H9 (cell line): Measurements from ENCODE around the gene FPR1. TPM values are rescaled to one million over a fixed set of nuclear protein-coding genes. Genes with fewer than 3 reads are reported as not detected.

ENCODE experiments used
- DNase-seq: peaks from one replicate; pipeline ENCODE4 v3.0.0-alpha.2; 2017
- H2AFZ ChIP-seq: one replicate; pipeline ENCODE4 v1.6.1; 2013; ENCODE audit warnings: mild to moderate bottlenecking, low read length, control low read depth, moderate library complexity
- H2AK5ac ChIP-seq: 2 replicates; pipeline ENCODE4 v1.6.1; 2013; ENCODE audit warnings: low read length, control low read depth, mixed read lengths; ENCODE audit not compliant: insufficient read length
- H2BK120ac ChIP-seq: one replicate; pipeline ENCODE4 v1.6.1; 2013; ENCODE audit warnings: low read depth, mild to moderate bottlenecking, low read length, control low read depth, inconsistent platforms; ENCODE audit not compliant: poor library complexity, severe bottlenecking
- H2BK12ac ChIP-seq: 2 replicates; pipeline ENCODE4 v1.6.1; 2013; ENCODE audit warnings: low read length, control low read depth, mixed read lengths, low read depth; ENCODE audit not compliant: insufficient read length
- H2BK15ac ChIP-seq: 2 replicates; pipeline ENCODE4 v1.6.1; 2013; ENCODE audit warnings: low read depth, low read length, control low read depth
- H2BK20ac ChIP-seq: one replicate; pipeline ENCODE4 v1.6.1; 2013; ENCODE audit warnings: low read depth, mild to moderate bottlenecking, low read length, control low read depth, inconsistent platforms; ENCODE audit not compliant: poor library complexity, severe bottlenecking
- H2BK5ac ChIP-seq: 2 replicates; pipeline ENCODE4 v1.6.1; 2013; ENCODE audit warnings: low read length, control low read depth, mixed read lengths; ENCODE audit not compliant: insufficient read length
- H3K14ac ChIP-seq: 2 replicates; pipeline ENCODE4 v1.6.1; 2013; ENCODE audit warnings: low read length, control low read depth; ENCODE audit not compliant: insufficient read depth
- H3K18ac ChIP-seq: 2 replicates; pipeline ENCODE4 v1.6.1; 2013; ENCODE audit warnings: low read depth, mild to moderate bottlenecking, mixed read lengths, low read length, control low read depth; ENCODE audit not compliant: insufficient read length
- H3K23ac ChIP-seq: 2 replicates; pipeline ENCODE4 v1.6.1; 2013; ENCODE audit warnings: low read length, control low read depth, mixed read lengths, low read depth; ENCODE audit not compliant: insufficient read length
- H3K23me2 ChIP-seq: 2 replicates; pipeline ENCODE4 v1.6.1; 2013; ENCODE audit warnings: low read depth, mild to moderate bottlenecking, mixed read lengths, low read length, control low read depth; ENCODE audit not compliant: insufficient read length, poor library complexity, severe bottlenecking
- H3K27ac ChIP-seq: 2 replicates; pipeline ENCODE4 v1.5.1; 2013; ENCODE audit warnings: low read length, control low read depth, mixed read lengths, low read depth; ENCODE audit not compliant: insufficient read length
- H3K27me3 ChIP-seq: 2 replicates; pipeline ENCODE4 v1.6.1; 2013; ENCODE audit warnings: low read length, control low read depth, inconsistent platforms; ENCODE audit not compliant: insufficient read depth
- H3K4ac ChIP-seq: 2 replicates; pipeline ENCODE4 v1.6.1; 2013; ENCODE audit warnings: low read depth, mild to moderate bottlenecking, control low read depth, inconsistent platforms, low read length, moderate library complexity
- H3K4me1 ChIP-seq: 2 replicates; pipeline ENCODE4 v1.6.1; 2013; ENCODE audit warnings: low read length, control low read depth, inconsistent platforms; ENCODE audit not compliant: insufficient read depth
- H3K4me2 ChIP-seq: 2 replicates; pipeline ENCODE4 v1.6.1; 2013; ENCODE audit warnings: low read length, control low read depth, mixed read lengths; ENCODE audit not compliant: insufficient read length, insufficient read depth
- H3K56ac ChIP-seq: 2 replicates; pipeline ENCODE4 v1.6.1; 2013; ENCODE audit warnings: low read depth, mild to moderate bottlenecking, mixed read lengths, low read length, control low read depth; ENCODE audit not compliant: insufficient read length
- H3K79me1 ChIP-seq: 2 replicates; pipeline ENCODE4 v1.6.1; 2013; ENCODE audit warnings: low read depth, mild to moderate bottlenecking, moderate library complexity, low read length, control low read depth, inconsistent platforms; ENCODE audit not compliant: insufficient read depth, poor library complexity, severe bottlenecking
- H3K79me2 ChIP-seq: 2 replicates; pipeline ENCODE4 v1.6.1; 2013; ENCODE audit warnings: low read length, control low read depth, inconsistent platforms; ENCODE audit not compliant: insufficient read depth
- H3K9ac ChIP-seq: 2 replicates; pipeline ENCODE4 v1.6.1; 2013; ENCODE audit warnings: low read length, control low read depth, mixed read lengths; ENCODE audit not compliant: insufficient read length; ENCODE audit errors: extremely low read depth
- H3K9me3 ChIP-seq: one replicate; pipeline ENCODE4 v1.6.1; 2013; ENCODE audit warnings: low read depth, low read length, inconsistent platforms; ENCODE audit not compliant: control insufficient read depth
- H3T11ph ChIP-seq: one replicate; pipeline ENCODE4 v1.6.1; 2013; ENCODE audit warnings: mild to moderate bottlenecking, low read length, control low read depth, inconsistent platforms
- H4K20me1 ChIP-seq: one replicate; pipeline ENCODE4 v1.6.1; 2013; ENCODE audit not compliant: control insufficient read depth, insufficient read length, insufficient read depth
- H4K5ac ChIP-seq: 2 replicates; pipeline ENCODE4 v1.6.1; 2013; ENCODE audit warnings: low read depth, mild to moderate bottlenecking, mixed read lengths, low read length, control low read depth; ENCODE audit not compliant: insufficient read length
- H4K8ac ChIP-seq: replicated peaks from 2 replicates; pipeline ENCODE4 v1.6.1; 2013; ENCODE audit warnings: low read length, control low read depth, mixed read lengths, low read depth; ENCODE audit not compliant: insufficient read length
- H4K91ac ChIP-seq: 2 replicates; pipeline ENCODE4 v1.6.1; 2013; ENCODE audit warnings: low read depth, mild to moderate bottlenecking, moderate library complexity, mixed read lengths, low read length, control low read depth; ENCODE audit not compliant: insufficient read length
- H3K27ac Mint-ChIP-seq, 3 experiments: 2 replicates in 2 of 3; 3 replicates in 1 of 3; pipeline ENCODE4 v1.8.0; 2020 to 2021; ENCODE audit warnings: mixed read lengths in 3 of 3, mild to moderate bottlenecking in 1 of 3, moderate library complexity in 1 of 3
- H3K27me3 Mint-ChIP-seq: 2 replicates; pipeline ENCODE4 v1.8.0; 2021; ENCODE audit warnings: low read depth, mild to moderate bottlenecking, moderate library complexity, mixed read lengths
- H3K36me3 Mint-ChIP-seq, 3 experiments: 2 replicates in 2 of 3; 3 replicates in 1 of 3; pipeline ENCODE4 v1.8.0; 2020 to 2021; ENCODE audit warnings: low read depth in 3 of 3, mixed read lengths in 3 of 3; ENCODE audit not compliant: insufficient read depth in 1 of 3
- H3K4me1 Mint-ChIP-seq, 2 experiments: 2 replicates each; pipeline ENCODE4 v1.8.0; 2020; ENCODE audit warnings: mixed read lengths in 2 of 2
- H3K4me3 Mint-ChIP-seq, 2 experiments: 2 replicates in 1 of 2; 3 replicates in 1 of 2; pipeline ENCODE4 v1.8.0; 2020 to 2021; ENCODE audit warnings: mild to moderate bottlenecking in 2 of 2, mixed read lengths in 2 of 2, moderate library complexity in 1 of 2
- H3K9me3 Mint-ChIP-seq, 2 experiments: 2 replicates in 1 of 2; 3 replicates in 1 of 2; pipeline ENCODE4 v1.8.0; 2020; ENCODE audit warnings: mild to moderate bottlenecking in 2 of 2, mixed read lengths in 2 of 2, moderate library complexity in 1 of 2
- WGBS: extraction: QIAGEN DNeasy Blood & Tissue Kit; methylation state at CpG from one replicate; pipeline ENCODE4 v1.1.7; 2013; ENCODE audit warnings: missing lambda C conversion rate, low lambda C conversion rate, mixed read lengths; ENCODE audit not compliant: insufficient read length; ENCODE audit errors: extremely low coverage; 5-methylcytosine and 5-hydroxymethylcytosine counted together
- total RNA-seq: library from RNA; stranded (reverse); gene quantifications from 2 replicates; pipeline ENCODE4 v1.2.1, GENCODE V29; 2021
- TF ChIP-seq, protein P1 (sequence below): fragments of 200-600 bp; sonication (generic); conservative IDR thresholded peaks from 3 replicates; pipeline ENCODE4 v1.8.0; 2021; ENCODE audit warnings: antibody characterized with exemption, mild to moderate bottlenecking

The FPR1 gene
- total RNA-seq, 1 experiment from 2014 or later: not detected

DNA sequence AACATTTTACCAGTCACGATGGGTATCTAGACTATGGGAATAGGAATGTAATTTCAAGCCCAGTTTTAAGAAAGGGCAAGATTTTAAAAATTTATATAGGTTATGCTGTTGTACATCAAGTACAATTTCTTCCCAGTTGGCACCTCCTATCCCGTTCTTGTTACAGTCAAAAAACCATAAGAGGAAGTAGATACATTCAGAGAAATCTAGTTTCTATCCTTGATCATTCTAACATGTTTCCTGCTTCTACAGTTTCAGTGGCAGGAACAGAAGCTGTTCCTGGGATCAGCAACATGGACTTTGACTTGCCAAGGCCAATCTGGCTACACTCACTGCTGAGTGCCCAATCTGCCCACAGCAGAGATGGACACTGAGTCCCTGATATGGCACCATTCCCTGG lies 28.6 kb upstream of the FPR1 start:
- no peak overlapping the region for H3K56ac ChIP-seq
- no peaks in the 10 kb centered on the region for H3K4me1 ChIP-seq
- H3K9me3 ChIP-seq: no peaks in the 10 kb centered on the region
- H3K18ac ChIP-seq: no peak overlapping the region
- no peak overlapping the region for H4K8ac ChIP-seq
- H2AK5ac ChIP-seq: no peak overlapping the region
- no peak overlapping the region for H2BK12ac ChIP-seq
- TF ChIP-seq, protein P1, sequence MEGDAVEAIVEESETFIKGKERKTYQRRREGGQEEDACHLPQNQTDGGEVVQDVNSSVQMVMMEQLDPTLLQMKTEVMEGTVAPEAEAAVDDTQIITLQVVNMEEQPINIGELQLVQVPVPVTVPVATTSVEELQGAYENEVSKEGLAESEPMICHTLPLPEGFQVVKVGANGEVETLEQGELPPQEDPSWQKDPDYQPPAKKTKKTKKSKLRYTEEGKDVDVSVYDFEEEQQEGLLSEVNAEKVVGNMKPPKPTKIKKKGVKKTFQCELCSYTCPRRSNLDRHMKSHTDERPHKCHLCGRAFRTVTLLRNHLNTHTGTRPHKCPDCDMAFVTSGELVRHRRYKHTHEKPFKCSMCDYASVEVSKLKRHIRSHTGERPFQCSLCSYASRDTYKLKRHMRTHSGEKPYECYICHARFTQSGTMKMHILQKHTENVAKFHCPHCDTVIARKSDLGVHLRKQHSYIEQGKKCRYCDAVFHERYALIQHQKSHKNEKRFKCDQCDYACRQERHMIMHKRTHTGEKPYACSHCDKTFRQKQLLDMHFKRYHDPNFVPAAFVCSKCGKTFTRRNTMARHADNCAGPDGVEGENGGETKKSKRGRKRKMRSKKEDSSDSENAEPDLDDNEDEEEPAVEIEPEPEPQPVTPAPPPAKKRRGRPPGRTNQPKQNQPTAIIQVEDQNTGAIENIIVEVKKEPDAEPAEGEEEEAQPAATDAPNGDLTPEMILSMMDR: no peak
- H2BK15ac ChIP-seq: no peak overlapping the region
- H4K20me1 ChIP-seq: no peaks in the 10 kb centered on the region
- H3K23me2 ChIP-seq: no peaks in the 10 kb centered on the region
- H4K91ac ChIP-seq: no peak overlapping the region
- no peak for DNase-seq
- Mint-ChIP-seq H3K4me3 (no peak overlapping the region), H3K36me3 (no peaks in the 10 kb centered on the region), H3K27ac (no peak overlapping the region), H3K4me1 (peaks cover 0 to 6% of the 10 kb centered on the region in 2 experiments; a peak in 2 of 4 replicates), H3K9me3 (peaks cover 0 to 44% of the 10 kb centered on the region in 2 experiments; a peak in 2 of 5 replicates), H3K27me3 (peaks cover 41% of the 10 kb centered on the region)
- no peak overlapping the region for H2BK5ac ChIP-seq
- H3K9ac ChIP-seq: no peak overlapping the region
- H3K4me2 ChIP-seq: no peak overlapping the region
- WGBS: no CpG with 5 or more reads among the region's 2 CpGs
- H3K27ac ChIP-seq: no peak overlapping the region
- H4K5ac ChIP-seq: no peak overlapping the region
- no peak overlapping the region for H2AFZ ChIP-seq
- H3K23ac ChIP-seq: no peak overlapping the region
- H3K14ac ChIP-seq: no peak overlapping the region
- no peak overlapping the region for H2BK20ac ChIP-seq
- H3T11ph ChIP-seq: no peak overlapping the region
- H3K79me2 ChIP-seq: no peaks in the 10 kb centered on the region
- H3K4ac ChIP-seq: no peak overlapping the region
- no peaks in the 10 kb centered on the region for H3K79me1 ChIP-seq
- no peaks in the 10 kb centered on the region for H3K27me3 ChIP-seq
- H2BK120ac ChIP-seq: no peak overlapping the region
